Activated CD4-positive, CD25-positive, alpha-beta regulatory T cell treated with anti-CD3 and anti-CD28 coated beads, Interleukin-2, amount 50 U/mL, for 16 hours (primary cell): Measurements from ENCODE around the gene NCAPD3.

ENCODE experiments used
- DNase-seq: peaks from one replicate; pipeline ENCODE4 v3.0.0-alpha.2; 2020; ENCODE audit warnings: low read depth, low spot score

The NCAPD3 gene

GRCh38 chr11:134253188-134253993, 29.6 kb upstream of the NCAPD3 start, which contains the start of the genes ACAD8 and THYN1:
Gene ACAD8 (plus strand): TSS chr11:134253568. CDS start chr11:134253601, 33 bp downstream.
Gene THYN1 (minus strand): TSS chr11:134253352. CDS start chr11:134252882, 470 bp downstream.
- DNase-seq: peak; percentile 94

- DNase-seq: no peak
Measured at GRCh38 chr11:134252346-134253187, 28.8 kb upstream of the NCAPD3 start.

- no peak for DNase-seq
Measured at GRCh38 chr11:134250675-134251074, 26.9 kb upstream of the NCAPD3 start.

GRCh38 chr11:134250246-134250645, 26.5 kb upstream of the NCAPD3 start:
- no peak for DNase-seq

GRCh38 chr11:134248910-134249480, 25.2 kb upstream of the NCAPD3 start:
- no peak for DNase-seq

GRCh38 chr11:134246678-134247077, 22.9 kb upstream of the NCAPD3 start:
- no peak for DNase-seq

GRCh38 chr11:134246100-134246499, 22.3 kb upstream of the NCAPD3 start:
- DNase-seq: no peak

- no peak for DNase-seq
Measured at GRCh38 chr11:134245434-134245833, 21.7 kb upstream of the NCAPD3 start.

- DNase-seq: no peak
Measured at GRCh38 chr11:134244593-134244992, 20.8 kb upstream of the NCAPD3 start.

GRCh38 chr11:134243913-134244312, 20.1 kb upstream of the NCAPD3 start:
- DNase-seq: no peak

GRCh38 chr11:134242376-134242775, 18.6 kb upstream of the NCAPD3 start:
- DNase-seq: no peak

- DNase-seq: no peak
Measured at GRCh38 chr11:134240592-134240991, 16.8 kb upstream of the NCAPD3 start.

- no peak for DNase-seq
Measured at GRCh38 chr11:134238956-134239355, 15.2 kb upstream of the NCAPD3 start.

GRCh38 chr11:134237557-134237922, 13.8 kb upstream of the NCAPD3 start:
- DNase-seq: no peak

- DNase-seq: no peak
Measured at GRCh38 chr11:134236834-134237556, 13.2 kb upstream of the NCAPD3 start.

GRCh38 chr11:134235399-134235798, 11.6 kb upstream of the NCAPD3 start:
- DNase-seq: no peak

GRCh38 chr11:134233729-134234179, 10.0 kb upstream of the NCAPD3 start:
- no peak for DNase-seq

GRCh38 chr11:134231958-134232659, 8.3 kb upstream of the NCAPD3 start:
- DNase-seq: no peak

- no peak for DNase-seq
Measured at GRCh38 chr11:134230339-134230738, 6.6 kb upstream of the NCAPD3 start.

GRCh38 chr11:134229126-134229790, 5.5 kb upstream of the NCAPD3 start:
- DNase-seq: no peak
